HepG2 (cell line): Measurements from ENCODE around the gene NOTCH4. TPM values are rescaled to one million over a fixed set of nuclear protein-coding genes. Genes with fewer than 3 reads are reported as not detected.

Experiments used
- ATAC-seq: fragments of 200-7000 bp; cut with Tn5 transposase; 3 replicates; pipeline ENCODE4 v1.9.1; 2020; ENCODE audit warnings: mild to moderate bottlenecking, moderate library complexity
- BruUV-seq: library from RNA; stranded (reverse); fragments of 400-500 nt; replicated peaks from 2 replicates; lab custom pipeline; 2021; lab: Mats Ljungman, UMichigan
- CTCF ChIA-PET: fragments of 300-600 bp; formaldehyde crosslinking; extraction: SDS; loops from one replicate; lab custom pipeline; 2021; ENCODE audit warnings: low total read pairs, inconsistent platforms, low intra/inter-chr PET ratio; lab: Yijun Ruan, JAX
- POLR2A ChIA-PET: fragments of 350-600 bp; sonication (Branson Sonifier 250); formaldehyde crosslinking; loops from one replicate; lab custom pipeline; 2020; ENCODE audit warnings: antibody characterized with exemption, inconsistent platforms; lab: Yijun Ruan, JAX
- DNase-seq: peaks from one replicate; pipeline ENCODE4 v3.0.0-alpha.2; 2015; ENCODE audit warnings: low spot score
- FAIRE-seq: peaks from 3 replicates; lab custom pipeline; 2011; peaks lifted over from hg19 to GRCh38; lab: Jason Lieb, UNC
- H2AFZ ChIP-seq: one replicate; pipeline ENCODE4 v1.6.1; 2011; ENCODE audit warnings: low read length, inconsistent platforms
- H3K27ac ChIP-seq: fragments of 300-600 bp; 3 replicates; pipeline ENCODE4 v1.8.0; 2011; ENCODE audit warnings: mixed run types, mild to moderate bottlenecking, mixed read lengths, low read length, inconsistent platforms; ENCODE audit not compliant: insufficient read depth; ENCODE audit errors: extremely low read length
- H3K27me3 ChIP-seq, 2 experiments: fragments of 200-600 bp in 1 of 2; 2 replicates in 1 of 2; 3 replicates in 1 of 2; pipeline versions ENCODE4 v1.6.0 to v1.8.0; 2011; ENCODE audit warnings: low read length in 2 of 2, mild to moderate bottlenecking in 2 of 2, moderate library complexity in 2 of 2, inconsistent platforms in 1 of 2; ENCODE audit not compliant: insufficient read depth in 2 of 2, control insufficient read depth in 1 of 2
- H3K36me3 ChIP-seq, 2 experiments: fragments of 200-600 bp in 1 of 2; replicated peaks in 1 of 2; 2 replicates in 1 of 2; 3 replicates in 1 of 2; pipeline versions ENCODE4 v1.5.1 to v1.8.0; 2011; ENCODE audit warnings: low read length in 2 of 2, inconsistent platforms in 1 of 2; ENCODE audit not compliant: insufficient read depth in 2 of 2, control insufficient read depth in 1 of 2
- H3K4me1 ChIP-seq: 2 replicates; pipeline ENCODE4 v1.5.1; 2012; ENCODE audit warnings: low read length, inconsistent platforms; ENCODE audit not compliant: insufficient read depth
- H3K4me2 ChIP-seq: 2 replicates; pipeline ENCODE4 v1.6.0; 2011; ENCODE audit warnings: low read depth, low read length, inconsistent platforms
- H3K4me3 ChIP-seq, 3 experiments: fragments of 200-600 bp in 1 of 3; sonication (generic), shearing (Covaris generic) in 1 of 3; replicated peaks in 1 of 3; 2 replicates each; pipeline ENCODE4 v1.5.1; 2011 to 2016; ENCODE audit warnings: low read length in 3 of 3, inconsistent platforms in 2 of 3, low read depth in 2 of 3, mild to moderate bottlenecking in 2 of 3, control low read depth in 1 of 3, mixed read lengths in 1 of 3; ENCODE audit not compliant: insufficient read depth in 1 of 3
- H3K79me2 ChIP-seq: one replicate; pipeline ENCODE4 v1.6.1; 2011; ENCODE audit warnings: low read length, inconsistent platforms; ENCODE audit not compliant: insufficient read depth
- H3K9ac ChIP-seq: 2 replicates; pipeline ENCODE4 v1.6.0; 2011; ENCODE audit warnings: mild to moderate bottlenecking, low read depth, low read length, inconsistent platforms; ENCODE audit not compliant: insufficient read depth
- H3K9me3 ChIP-seq: 2 replicates; pipeline ENCODE4 v1.5.1; 2012; ENCODE audit warnings: mild to moderate bottlenecking, low read length
- H4K20me1 ChIP-seq: 2 replicates; pipeline ENCODE4 v1.6.0; 2011; ENCODE audit warnings: inconsistent platforms, mild to moderate bottlenecking, low read length, moderate library complexity; ENCODE audit not compliant: insufficient read depth
- ATF5 ChIP-seq: sonication (generic); formaldehyde crosslinking; IDR thresholded peaks from 2 replicates; pipeline ENCODE4 v1.4.0; 2020; ENCODE audit warnings: mild to moderate bottlenecking, low read depth, missing genetic modification reagents
- ATF6 ChIP-seq: sonication (generic); formaldehyde crosslinking; conservative IDR thresholded peaks from 2 replicates; pipeline ENCODE4 v1.4.0; 2020; ENCODE audit warnings: missing genetic modification reagents
- ETV5 ChIP-seq: IDR thresholded peaks from 2 replicates; pipeline ENCODE4 v1.6.1; 2018; ENCODE audit warnings: missing biosample characterization, missing genetic modification reagents, inconsistent platforms, borderline replicate concordance
- FOXM1 ChIP-seq: sonication (generic); formaldehyde crosslinking; IDR thresholded peaks from 2 replicates; pipeline ENCODE4 v1.5.0; 2020; ENCODE audit warnings: missing genetic modification reagents
- GLI4 ChIP-seq: sonication (generic); formaldehyde crosslinking; IDR thresholded peaks from 2 replicates; pipeline ENCODE4 v1.5.1; 2020; ENCODE audit warnings: missing genetic modification reagents, mild to moderate bottlenecking, moderate library complexity, borderline replicate concordance
- HNF1B ChIP-seq: sonication (generic); formaldehyde crosslinking; IDR thresholded peaks from 2 replicates; pipeline ENCODE4 v1.5.1; 2020; ENCODE audit warnings: mild to moderate bottlenecking, moderate library complexity, missing genetic modification reagents
- HNF4G ChIP-seq, 2 experiments: sonication (generic) in 1 of 2; formaldehyde crosslinking in 1 of 2; IDR thresholded peaks; 2 replicates each; pipeline versions ENCODE4 v1.4.0 to v1.6.1; 2011 to 2020; ENCODE audit warnings: borderline replicate concordance in 2 of 2, low read depth in 2 of 2, mild to moderate bottlenecking in 2 of 2, low read length in 1 of 2, missing genetic modification reagents in 1 of 2, moderate library complexity in 1 of 2
- NCOA1 ChIP-seq: sonication (generic); formaldehyde crosslinking; IDR thresholded peaks from 2 replicates; pipeline ENCODE4 v1.9.0; 2021; ENCODE audit warnings: missing genetic modification reagents
- NR2F6 ChIP-seq, 2 experiments: IDR thresholded peaks; 2 replicates each; pipeline ENCODE4 v1.6.1; 2016; ENCODE audit warnings: antibody characterized with exemption in 1 of 2, mild to moderate bottlenecking in 1 of 2
- PAF1 ChIP-seq: IDR thresholded peaks from 2 replicates; pipeline ENCODE4 v1.6.1; 2016; ENCODE audit warnings: missing genetic modification reagents, missing compliant biosample characterization
- PCBP2 ChIP-seq: fragments of 200-400 bp; formaldehyde crosslinking; optimal IDR thresholded peaks from 2 replicates; pipeline ENCODE3; 2018; ENCODE audit warnings: low read length, low read depth; ENCODE audit not compliant: poor library complexity, severe bottlenecking
- POLR2A ChIP-seq, 2 experiments: IDR thresholded peaks; 2 replicates each; pipeline ENCODE4 v1.6.1; 2011; ENCODE audit warnings: low read depth in 2 of 2, low read length in 2 of 2, mild to moderate bottlenecking in 1 of 2, moderate library complexity in 1 of 2; ENCODE audit not compliant: insufficient read depth in 1 of 2
- POLR2AphosphoS5 ChIP-seq: IDR thresholded peaks from 2 replicates; pipeline ENCODE4 v1.6.1; 2012; ENCODE audit warnings: low read depth, low read length
- REL ChIP-seq: sonication (generic); formaldehyde crosslinking; conservative IDR thresholded peaks from 2 replicates; pipeline ENCODE4 v1.8.0; 2022; ENCODE audit warnings: mild to moderate bottlenecking, missing genetic modification reagents, moderate library complexity
- SMC3 ChIP-seq: IDR thresholded peaks from 2 replicates; pipeline ENCODE4 v1.6.1; 2011; ENCODE audit warnings: low read length, improper control_type of control experiment
- SNAPC5 ChIP-seq: sonication (generic); formaldehyde crosslinking; IDR thresholded peaks from 2 replicates; pipeline ENCODE4 v1.8.1; 2023; ENCODE audit warnings: mild to moderate bottlenecking, missing genetic modification reagents, borderline replicate concordance
- ZBTB8A ChIP-seq: sonication (generic); formaldehyde crosslinking; IDR thresholded peaks from 2 replicates; pipeline ENCODE4 v1.4.0; 2020; ENCODE audit warnings: mild to moderate bottlenecking, low read depth, missing genetic modification reagents, borderline replicate concordance
- ZNF382 ChIP-seq: sonication (generic); formaldehyde crosslinking; IDR thresholded peaks from 2 replicates; pipeline ENCODE4 v1.5.0; 2020; ENCODE audit warnings: missing genetic modification reagents, mild to moderate bottlenecking, borderline replicate concordance
- ZNF614 ChIP-seq: IDR thresholded peaks from 2 replicates; pipeline ENCODE4 v1.6.1; 2018; ENCODE audit warnings: missing biosample characterization, missing genetic modification reagents, inconsistent platforms, borderline replicate concordance
- ZNF652 ChIP-seq: IDR thresholded peaks from 2 replicates; pipeline ENCODE4 v1.6.1; 2016; ENCODE audit warnings: low read depth, borderline replicate concordance
- WGBS: methylation state at CpG from one replicate; pipeline ENCODE4 v1.1.6; 2017; ENCODE audit warnings: low lambda C conversion rate; 5-methylcytosine and 5-hydroxymethylcytosine counted together
- in situ Hi-C: cut with HindIII; loops from 2 replicates; pipeline ENCODE4 v1.10.0; 2017; ENCODE audit warnings: low pct_unique_long_range_greater_than_20kb; ENCODE audit not compliant: extremely low pct_ligation_motif_present
- intact Hi-C: fragments of 100-400 bp; cut with micrococcal nuclease; formaldehyde crosslinking; loops from one replicate; pipeline ENCODE4 v1.10.0; 2022; ENCODE audit not compliant: unreplicated experiment
- polyA plus RNA-seq, 8 experiments: library from polyadenylated mRNA; depleted of rRNA in 3 of 8; stranded (reverse) in 7 of 8; unstranded in 1 of 8; fragments of >200 nt; fragmentation: Illumina TruSeq in 4 of 8; extraction: Trizol in 4 of 8; gene quantifications; 2 replicates each; pipeline versions ENCODE4 v1.2.1 to v1.2.3, GENCODE V29; 2011 to 2016; ENCODE audit warnings: low read depth in 4 of 8, missing spikeins in 1 of 8, mixed read lengths in 1 of 8; ENCODE audit not compliant: insufficient read depth in 1 of 8
- total RNA-seq, 5 experiments: library from RNA; depleted of rRNA; stranded (reverse); fragments of >200 nt; fragmentation: Illumina TruSeq; extraction: Trizol; gene quantifications; 2 replicates each; pipeline ENCODE4 v1.2.3, GENCODE V29; 2016; ENCODE audit warnings: low read depth in 1 of 5

The NOTCH4 gene
- total and polyA plus RNA-seq, 2 of the 13 experiments (the other 11 are each of a cell fraction or from before 2014, with no cell fraction given) = 0.51 to 0.83 TPM

GRCh38 chr6:32175322-32175710 is 48.6 kb downstream of the NOTCH4 start:
- WGBS = 5% methylated on average over 2 of the region's 2 CpGs
- H3K27ac ChIP-seq = peak overlapping the region; percentile 55
- in situ Hi-C loops = no loop called here
- H3K27me3 ChIP-seq = no peaks in the 10 kb centered on the region; a peak in 1 of 5 replicates
- ChIA-PET POLR2A (no interaction called here), CTCF (no interaction called here)
- ATAC-seq (no peak), FAIRE-seq (no peak), DNase-seq (no peak)
- H3K79me2 ChIP-seq = peaks cover 53% of the 10 kb centered on the region
- H3K4me1 ChIP-seq = peaks cover 60% of the 10 kb centered on the region
- intact Hi-C loops = loop anchor here (5.0 kb wide), 1 partner anchor 1092 kb away; no protein-coding TSS in a partner anchor
- peaks cover 9 to 19% of the 10 kb centered on the region in 2 experiments; a peak in 4 of 5 replicates for H3K36me3 ChIP-seq
- BruUV-seq = TSS peak; percentile 53
- H2AFZ ChIP-seq = no peak overlapping the region
- H3K9ac ChIP-seq = peak overlapping the region; percentile 92
- H3K9me3 ChIP-seq = no peaks in the 10 kb centered on the region
- no peaks in the 10 kb centered on the region for H4K20me1 ChIP-seq
- H3K4me3 ChIP-seq = peak overlapping the region; percentile 96 to 98 (median 98)
- H3K4me2 ChIP-seq = peak overlapping the region; percentile 88
- TF ChIP-seq PAF1 (CRISPR knock-in tag) = no peak
- TF ChIP-seq POLR2AphosphoS5 = 0 out of 2 replicates have a peak, but pooled peaks have one; percentile 23
- TF ChIP-seq NR2F6 (IDR thresholded peaks at IDR 0.05) = peak; percentile 36; the same call in 1 of the 2 replicates
- no peak for TF ChIP-seq NR2F6 (CRISPR knock-in tag; IDR thresholded peaks at IDR 0.05)
- TF ChIP-seq REL (CRISPR knock-in tag) = 0 out of 2 replicates have a peak, but pooled peaks have one; percentile 5
- TF ChIP-seq ATF6 (CRISPR knock-in tag) = no peak
- peak; percentile 99 for TF ChIP-seq PCBP2
- TF ChIP-seq NCOA1 (CRISPR knock-in tag) = 0 out of 2 replicates have a peak, but pooled peaks have one; percentile 61
- TF ChIP-seq ZBTB8A (CRISPR knock-in tag) = 0 out of 2 replicates have a peak, but pooled peaks have one; percentile 11
- 0 out of 4 replicates have a peak, but pooled peaks of 1 of the 2 experiments have one; percentile 5 for TF ChIP-seq POLR2A (IDR thresholded peaks at IDR 0.05; ENCODE audit: insufficient read depth in 1 of 2, low read depth in 2 of 2, low read length in 2 of 2)
- TF ChIP-seq SMC3 = no peak
- peak; percentile 23; the same call in 1 of the 2 replicates for TF ChIP-seq HNF4G (IDR thresholded peaks at IDR 0.05; ENCODE audit: borderline replicate concordance, low read depth, low read length)
- no peak for TF ChIP-seq HNF4G (CRISPR knock-in tag; IDR thresholded peaks at IDR 0.05; ENCODE audit: borderline replicate concordance, low read depth)
- 0 out of 2 replicates have a peak, but pooled peaks have one; percentile 27 for TF ChIP-seq ATF5 (CRISPR knock-in tag)
- 0 out of 2 replicates have a peak, but pooled peaks have one; percentile 1 for TF ChIP-seq ZNF614 (CRISPR knock-in tag)
- no peak for TF ChIP-seq FOXM1 (CRISPR knock-in tag)
- no peak for TF ChIP-seq ZNF652 (CRISPR knock-in tag)
- 0 out of 2 replicates have a peak, but pooled peaks have one; percentile 11 for TF ChIP-seq SNAPC5
- 0 out of 2 replicates have a peak, but pooled peaks have one; percentile 2 for TF ChIP-seq HNF1B (CRISPR knock-in tag)
- peak; percentile 60; the same call in 1 of the 2 replicates for TF ChIP-seq GLI4
- TF ChIP-seq ETV5 = 0 out of 2 replicates have a peak, but pooled peaks have one; percentile 16
- no peak for TF ChIP-seq ZNF382
